Neural cell (in vitro differentiated cells): ENCODE data around the gene DUT.

Experiments
- EZH2 ChIP-seq: fragments of 200-600, 300-800 bp; shearing (Covaris generic), sonication (generic); IDR thresholded peaks from 2 replicates; pipeline ENCODE4 v1.6.1; 2014; ENCODE audit warnings: antibody characterized with exemption, low read length, borderline replicate concordance, mild to moderate bottlenecking; ENCODE audit not compliant: insufficient read depth, poor library complexity, severe bottlenecking
- MXI1 ChIP-seq: fragments of 450-650 bp; conservative IDR thresholded peaks from 2 replicates; pipeline ENCODE4 v1.6.1; 2014; ENCODE audit warnings: antibody characterized with exemption, mild to moderate bottlenecking; ENCODE audit not compliant: poor library complexity, severe bottlenecking
- POLR2AphosphoS5 ChIP-seq: IDR thresholded peaks from 2 replicates; pipeline ENCODE4 v1.6.1; 2012
- TAF1 ChIP-seq: IDR thresholded peaks from 2 replicates; pipeline ENCODE4 v1.6.1; 2012; ENCODE audit warnings: low read depth
- TF ChIP-seq, protein P1 (sequence below): fragments of 450-650 bp; IDR thresholded peaks from 2 replicates; pipeline ENCODE4 v1.5.1; 2014; ENCODE audit warnings: antibody characterized with exemption, mild to moderate bottlenecking, moderate library complexity; ENCODE audit not compliant: poor library complexity, severe bottlenecking

DNA sequence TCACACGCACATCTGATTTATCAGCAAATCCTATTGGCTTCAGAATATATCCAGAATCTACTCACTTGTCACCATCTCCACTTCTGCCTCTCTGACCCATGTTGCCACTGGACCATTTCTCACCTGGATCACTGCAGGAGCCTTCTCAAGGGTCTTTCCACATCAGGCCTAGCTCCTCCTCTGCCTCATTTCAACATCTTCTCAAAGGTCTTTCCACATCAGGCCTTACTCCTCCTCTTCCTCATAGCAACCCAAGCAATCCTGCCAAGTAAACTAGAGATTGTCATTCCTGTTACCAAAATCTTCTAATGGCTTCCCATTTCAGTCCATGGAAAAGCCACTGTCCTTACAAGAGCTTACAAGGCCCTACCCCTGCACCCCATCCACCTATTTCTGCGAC, 18.0 kb upstream of the DUT start:
- no peak for TF ChIP-seq TAF1
- TF ChIP-seq, protein P1, sequence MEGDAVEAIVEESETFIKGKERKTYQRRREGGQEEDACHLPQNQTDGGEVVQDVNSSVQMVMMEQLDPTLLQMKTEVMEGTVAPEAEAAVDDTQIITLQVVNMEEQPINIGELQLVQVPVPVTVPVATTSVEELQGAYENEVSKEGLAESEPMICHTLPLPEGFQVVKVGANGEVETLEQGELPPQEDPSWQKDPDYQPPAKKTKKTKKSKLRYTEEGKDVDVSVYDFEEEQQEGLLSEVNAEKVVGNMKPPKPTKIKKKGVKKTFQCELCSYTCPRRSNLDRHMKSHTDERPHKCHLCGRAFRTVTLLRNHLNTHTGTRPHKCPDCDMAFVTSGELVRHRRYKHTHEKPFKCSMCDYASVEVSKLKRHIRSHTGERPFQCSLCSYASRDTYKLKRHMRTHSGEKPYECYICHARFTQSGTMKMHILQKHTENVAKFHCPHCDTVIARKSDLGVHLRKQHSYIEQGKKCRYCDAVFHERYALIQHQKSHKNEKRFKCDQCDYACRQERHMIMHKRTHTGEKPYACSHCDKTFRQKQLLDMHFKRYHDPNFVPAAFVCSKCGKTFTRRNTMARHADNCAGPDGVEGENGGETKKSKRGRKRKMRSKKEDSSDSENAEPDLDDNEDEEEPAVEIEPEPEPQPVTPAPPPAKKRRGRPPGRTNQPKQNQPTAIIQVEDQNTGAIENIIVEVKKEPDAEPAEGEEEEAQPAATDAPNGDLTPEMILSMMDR, result no peak
- TF ChIP-seq EZH2, result no peak
- TF ChIP-seq POLR2AphosphoS5, result no peak
- TF ChIP-seq MXI1, result no peak
